Upper lobe of left lung (tissue), 4 donors: Measurements from ENCODE around the gene NOVA1.

Experiments
- POLR2A ChIP-seq, 4 donors: fragments of 450-650 bp; IDR thresholded peaks; one replicate each; pipeline ENCODE4 v1.5.1; 2016 to 2017; ENCODE audit warnings: antibody characterized with exemption in 4 of 4, mild to moderate bottlenecking in 2 of 4
- POLR2AphosphoS5 ChIP-seq, 2 donors: sonication (generic); formaldehyde crosslinking; IDR thresholded peaks; one replicate each; pipeline ENCODE4 v1.5.1; 2017; ENCODE audit warnings: antibody characterized with exemption in 2 of 2
- TF ChIP-seq, protein P1 (sequence below), 6 experiments: fragments of 450-650 bp in 4 of 6; fragments of 200-600 bp in 2 of 6; sonication (generic) in 2 of 6; IDR thresholded peaks; one replicate each; pipeline ENCODE4 v1.5.1; 2016 to 2019; ENCODE audit warnings: antibody characterized with exemption in 6 of 6

DNA sequence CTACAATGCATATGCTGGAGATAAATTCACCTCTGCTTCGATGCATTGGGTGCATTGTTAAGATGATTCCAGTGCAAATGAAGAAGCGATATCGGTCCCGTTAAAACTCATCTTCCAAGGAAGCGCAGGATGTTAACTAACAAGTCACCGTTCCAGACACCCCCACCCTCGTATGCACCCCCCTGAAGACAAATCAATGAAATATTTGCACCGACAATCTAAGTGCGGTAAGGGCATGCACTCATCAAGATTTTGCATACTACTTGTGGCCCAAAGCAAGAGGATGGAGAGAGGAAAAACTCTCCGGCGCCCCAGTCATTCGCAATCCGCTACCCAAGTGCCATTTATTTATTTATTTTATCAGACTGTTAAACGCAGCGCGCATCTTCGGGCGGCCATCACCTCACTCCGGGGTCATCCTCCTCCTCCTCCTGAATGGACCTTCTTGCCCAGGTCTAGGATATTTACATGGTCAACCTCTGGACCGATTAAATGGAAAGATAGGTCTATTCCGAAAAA, 1.2 kb downstream of the NOVA1 start:
- TF ChIP-seq POLR2A (IDR thresholded peaks at IDR 0.05), result no peak
- no peak for TF ChIP-seq POLR2AphosphoS5 (IDR thresholded peaks at IDR 0.05)
- TF ChIP-seq, protein P1, sequence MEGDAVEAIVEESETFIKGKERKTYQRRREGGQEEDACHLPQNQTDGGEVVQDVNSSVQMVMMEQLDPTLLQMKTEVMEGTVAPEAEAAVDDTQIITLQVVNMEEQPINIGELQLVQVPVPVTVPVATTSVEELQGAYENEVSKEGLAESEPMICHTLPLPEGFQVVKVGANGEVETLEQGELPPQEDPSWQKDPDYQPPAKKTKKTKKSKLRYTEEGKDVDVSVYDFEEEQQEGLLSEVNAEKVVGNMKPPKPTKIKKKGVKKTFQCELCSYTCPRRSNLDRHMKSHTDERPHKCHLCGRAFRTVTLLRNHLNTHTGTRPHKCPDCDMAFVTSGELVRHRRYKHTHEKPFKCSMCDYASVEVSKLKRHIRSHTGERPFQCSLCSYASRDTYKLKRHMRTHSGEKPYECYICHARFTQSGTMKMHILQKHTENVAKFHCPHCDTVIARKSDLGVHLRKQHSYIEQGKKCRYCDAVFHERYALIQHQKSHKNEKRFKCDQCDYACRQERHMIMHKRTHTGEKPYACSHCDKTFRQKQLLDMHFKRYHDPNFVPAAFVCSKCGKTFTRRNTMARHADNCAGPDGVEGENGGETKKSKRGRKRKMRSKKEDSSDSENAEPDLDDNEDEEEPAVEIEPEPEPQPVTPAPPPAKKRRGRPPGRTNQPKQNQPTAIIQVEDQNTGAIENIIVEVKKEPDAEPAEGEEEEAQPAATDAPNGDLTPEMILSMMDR (IDR thresholded peaks at IDR 0.05), result no peak
